B cell (primary cell): ENCODE results near the gene C2CD4C. TPM values are rescaled to one million over a fixed set of nuclear protein-coding genes. Genes with fewer than 3 reads are reported as not detected.

ENCODE experiments used
- ATAC-seq: fragments of 200-7000 bp; cut with Tn5 transposase; one replicate; pipeline ENCODE4 v1.10.0; 2021; ENCODE audit warnings: low read depth, mild to moderate bottlenecking, moderate number of reproducible peaks, moderate library complexity
- CTCF ChIA-PET: fragments of 350-600 bp; sonication (Branson Sonifier 250); formaldehyde crosslinking; loops from one replicate; lab custom pipeline; 2021; ENCODE audit warnings: antibody characterized with exemption, inconsistent platforms; lab: Charles Lee
- POLR2A ChIA-PET: fragments of 350-600 bp; sonication (Branson Sonifier 250); formaldehyde crosslinking; loops from one replicate; lab custom pipeline; 2021; ENCODE audit warnings: antibody characterized with exemption; lab: Charles Lee
- DNase-seq: peaks from one replicate; pipeline ENCODE4 v3.0.0; 2013
- H2AFZ ChIP-seq: 2 replicates; pipeline ENCODE4 v1.6.1; 2012; ENCODE audit warnings: mild to moderate bottlenecking, low read depth, low read length; ENCODE audit not compliant: insufficient read depth, poor library complexity, severe bottlenecking
- H3K27ac ChIP-seq, 2 donors: 1 replicate in 1 of 2; 2 replicates in 1 of 2; pipeline ENCODE4 v1.5.1; 2012 to 2013; ENCODE audit warnings: low read length in 2 of 2, mild to moderate bottlenecking in 2 of 2, moderate library complexity in 1 of 2
- H3K27me3 ChIP-seq, 4 experiments: fragments of 200-600 bp in 1 of 4; sonication (generic) in 1 of 4; replicated peaks in 1 of 4; 1 replicate in 2 of 4; 2 replicates in 2 of 4; pipeline versions ENCODE4 v1.6.1 to v1.7.0; 2013 to 2016; ENCODE audit warnings: low read length in 3 of 4, mild to moderate bottlenecking in 2 of 4, mixed read lengths in 1 of 4, moderate library complexity in 1 of 4; ENCODE audit not compliant: insufficient read depth in 4 of 4, control insufficient read depth in 3 of 4; ENCODE audit errors: control extremely low read depth in 1 of 4
- H3K36me3 ChIP-seq, 2 experiments: replicated peaks in 1 of 2; 1 replicate in 1 of 2; 2 replicates in 1 of 2; pipeline versions ENCODE4 v1.6.1 to v1.7.1; 2013; ENCODE audit warnings: low read length in 1 of 2; ENCODE audit not compliant: insufficient read depth in 2 of 2, control insufficient read depth in 1 of 2; ENCODE audit errors: control extremely low read depth in 1 of 2, extremely low read depth in 1 of 2
- H3K4me1 ChIP-seq, 2 donors: fragments of 200-600 bp in 1 of 2; sonication (generic) in 1 of 2; 1 replicate in 1 of 2; 2 replicates in 1 of 2; pipeline versions ENCODE4 v1.5.1 to v1.6.1; 2013 to 2017; ENCODE audit warnings: low read length in 2 of 2; ENCODE audit not compliant: control insufficient read depth in 2 of 2, insufficient read depth in 2 of 2
- H3K4me2 ChIP-seq: replicated peaks from 2 replicates; pipeline ENCODE3; 2012; ENCODE audit warnings: mild to moderate bottlenecking, low read depth, low read length; ENCODE audit not compliant: poor library complexity, severe bottlenecking
- H3K4me3 ChIP-seq, 5 experiments: fragments of 200-600 bp in 1 of 5; sonication (generic) in 1 of 5; 1 replicate in 3 of 5; 2 replicates in 2 of 5; pipeline versions ENCODE4 v1.5.1 to v1.7.0; 2011 to 2016; ENCODE audit warnings: low read length in 4 of 5, mild to moderate bottlenecking in 4 of 5, low read depth in 2 of 5, control low read depth in 1 of 5, moderate library complexity in 1 of 5; ENCODE audit not compliant: insufficient read depth in 1 of 5; ENCODE audit errors: control extremely low read depth in 1 of 5, extremely low read depth in 1 of 5
- H3K79me2 ChIP-seq: fragments of 200-600 bp; sonication (generic); one replicate; pipeline ENCODE4 v1.6.0; 2016; ENCODE audit warnings: low read length; ENCODE audit not compliant: control insufficient read depth, insufficient read depth
- H3K9ac ChIP-seq: fragments of 200-600 bp; sonication (generic); 2 replicates; pipeline ENCODE4 v1.6.1; 2017; ENCODE audit warnings: mild to moderate bottlenecking, low read length, moderate library complexity
- H3K9me3 ChIP-seq, 3 donors: one replicate each; pipeline versions ENCODE4 v1.6.1 to v1.7.1; 2013; ENCODE audit warnings: low read length in 2 of 3; ENCODE audit not compliant: control insufficient read depth in 2 of 3, insufficient read depth in 1 of 3; ENCODE audit errors: control extremely low read depth in 1 of 3
- H4K20me1 ChIP-seq: 2 replicates; pipeline ENCODE4 v1.6.0; 2012; ENCODE audit warnings: mild to moderate bottlenecking, low read length; ENCODE audit not compliant: insufficient read depth, control insufficient read depth, poor library complexity, severe bottlenecking
- H3K27ac Mint-ChIP-seq: one replicate; pipeline ENCODE4 v1.8.0; 2021; ENCODE audit warnings: mixed read lengths
- H3K27me3 Mint-ChIP-seq: one replicate; pipeline ENCODE4 v1.8.0; 2021; ENCODE audit warnings: mixed read lengths
- H3K4me1 Mint-ChIP-seq: one replicate; pipeline ENCODE4 v1.8.0; 2021; ENCODE audit warnings: mixed read lengths
- H3K4me3 Mint-ChIP-seq: one replicate; pipeline ENCODE4 v1.8.0; 2021; ENCODE audit warnings: mixed read lengths
- H3K9me3 Mint-ChIP-seq: one replicate; pipeline ENCODE4 v1.8.0; 2022; ENCODE audit warnings: mixed read lengths; ENCODE audit not compliant: insufficient read depth
- EZH2 ChIP-seq: IDR thresholded peaks from 2 replicates; pipeline ENCODE4 v1.6.1; 2012; ENCODE audit warnings: borderline replicate concordance, low read depth, mild to moderate bottlenecking, moderate library complexity, low read length; ENCODE audit not compliant: insufficient read depth, poor library complexity, severe bottlenecking
- WGBS: methylation state at CpG from one replicate; pipeline ENCODE4 v1.1.5; 2013; ENCODE audit warnings: missing lambda C conversion rate; ENCODE audit not compliant: insufficient coverage; 5-methylcytosine and 5-hydroxymethylcytosine counted together
- intact Hi-C: fragments of 100-400 bp; cut with micrococcal nuclease; formaldehyde crosslinking; loops from one replicate; pipeline ENCODE4 v1.10.0; 2022
- polyA plus RNA-seq: library from polyadenylated mRNA; depleted of rRNA; stranded (reverse); fragments of >200 nt; gene quantifications from 2 replicates; pipeline ENCODE4 v1.2.3, GENCODE V29; 2012
- total RNA-seq, 2 donors: library from RNA; stranded (reverse); fragments of 120-200 nt in 1 of 2; gene quantifications; 1 replicate in 1 of 2; 2 replicates in 1 of 2; pipeline versions ENCODE4 v1.2.3 to v1.2.4, GENCODE V29; 2013 to 2022
- TF ChIP-seq, protein P1 (sequence below): fragments of 200-600 bp; IDR thresholded peaks from one replicate; pipeline ENCODE4 v1.8.0; 2022; ENCODE audit warnings: antibody characterized with exemption, mild to moderate bottlenecking

Gene C2CD4C
- total and polyA plus RNA-seq, 2 donors (not counting 1 experiment from before 2014, with no cell fraction given) = not detected

DNA sequence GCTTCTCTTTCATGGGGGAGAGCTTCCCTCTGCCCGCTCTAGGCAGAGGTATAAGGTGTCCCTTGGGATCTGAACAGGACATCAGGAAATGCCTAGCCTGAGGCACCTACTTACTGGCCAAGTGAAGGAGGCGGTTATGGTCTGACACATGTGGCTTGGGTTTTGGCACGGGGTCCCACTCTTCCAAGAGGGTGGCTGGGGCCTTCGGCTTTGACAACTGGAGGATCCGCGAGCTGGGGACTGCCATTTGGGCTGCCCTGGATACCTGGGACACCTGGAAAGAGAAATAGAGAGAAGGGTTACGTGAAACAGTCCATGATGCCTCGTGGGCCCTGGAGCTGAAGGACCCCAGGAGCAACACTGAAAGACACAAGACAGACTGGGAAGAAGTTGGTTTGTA is 42.0 kb downstream of the C2CD4C start:
- H3K79me2 ChIP-seq = no peaks in the 10 kb centered on the region
- intact Hi-C loops = no loop called here
- no peaks in the 10 kb centered on the region for H3K36me3 ChIP-seq
- H3K27me3 ChIP-seq = peaks cover 0 to 4% (median 0%) of the 10 kb centered on the region in 4 experiments
- H3K9ac ChIP-seq = no peak overlapping the region
- H3K9me3 ChIP-seq = peaks cover 0 to 12% (median 0%) of the 10 kb centered on the region in 3 donors
- no peak overlapping the region for H2AFZ ChIP-seq
- ChIA-PET CTCF (no interaction called here), POLR2A (no interaction called here)
- no peak overlapping the region for H3K4me2 ChIP-seq
- H3K4me1 ChIP-seq = no peaks in the 10 kb centered on the region
- no peak overlapping the region for H3K4me3 Mint-ChIP-seq
- DNase-seq (no peak), ATAC-seq (no peak)
- no peak overlapping the region for H3K27ac ChIP-seq
- no peak overlapping the region for H3K27ac Mint-ChIP-seq
- WGBS = 89% methylated on average over 7 of the region's 8 CpGs
- no peaks in the 10 kb centered on the region for H3K9me3 Mint-ChIP-seq
- H3K27me3 Mint-ChIP-seq = peaks cover 40% of the 10 kb centered on the region
- no peaks in the 10 kb centered on the region for H3K4me1 Mint-ChIP-seq
- H4K20me1 ChIP-seq = no peaks in the 10 kb centered on the region
- no peak for TF ChIP-seq EZH2
- TF ChIP-seq, protein P1, sequence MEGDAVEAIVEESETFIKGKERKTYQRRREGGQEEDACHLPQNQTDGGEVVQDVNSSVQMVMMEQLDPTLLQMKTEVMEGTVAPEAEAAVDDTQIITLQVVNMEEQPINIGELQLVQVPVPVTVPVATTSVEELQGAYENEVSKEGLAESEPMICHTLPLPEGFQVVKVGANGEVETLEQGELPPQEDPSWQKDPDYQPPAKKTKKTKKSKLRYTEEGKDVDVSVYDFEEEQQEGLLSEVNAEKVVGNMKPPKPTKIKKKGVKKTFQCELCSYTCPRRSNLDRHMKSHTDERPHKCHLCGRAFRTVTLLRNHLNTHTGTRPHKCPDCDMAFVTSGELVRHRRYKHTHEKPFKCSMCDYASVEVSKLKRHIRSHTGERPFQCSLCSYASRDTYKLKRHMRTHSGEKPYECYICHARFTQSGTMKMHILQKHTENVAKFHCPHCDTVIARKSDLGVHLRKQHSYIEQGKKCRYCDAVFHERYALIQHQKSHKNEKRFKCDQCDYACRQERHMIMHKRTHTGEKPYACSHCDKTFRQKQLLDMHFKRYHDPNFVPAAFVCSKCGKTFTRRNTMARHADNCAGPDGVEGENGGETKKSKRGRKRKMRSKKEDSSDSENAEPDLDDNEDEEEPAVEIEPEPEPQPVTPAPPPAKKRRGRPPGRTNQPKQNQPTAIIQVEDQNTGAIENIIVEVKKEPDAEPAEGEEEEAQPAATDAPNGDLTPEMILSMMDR = no peak
- H3K4me3 ChIP-seq = no peak overlapping the region

DNA sequence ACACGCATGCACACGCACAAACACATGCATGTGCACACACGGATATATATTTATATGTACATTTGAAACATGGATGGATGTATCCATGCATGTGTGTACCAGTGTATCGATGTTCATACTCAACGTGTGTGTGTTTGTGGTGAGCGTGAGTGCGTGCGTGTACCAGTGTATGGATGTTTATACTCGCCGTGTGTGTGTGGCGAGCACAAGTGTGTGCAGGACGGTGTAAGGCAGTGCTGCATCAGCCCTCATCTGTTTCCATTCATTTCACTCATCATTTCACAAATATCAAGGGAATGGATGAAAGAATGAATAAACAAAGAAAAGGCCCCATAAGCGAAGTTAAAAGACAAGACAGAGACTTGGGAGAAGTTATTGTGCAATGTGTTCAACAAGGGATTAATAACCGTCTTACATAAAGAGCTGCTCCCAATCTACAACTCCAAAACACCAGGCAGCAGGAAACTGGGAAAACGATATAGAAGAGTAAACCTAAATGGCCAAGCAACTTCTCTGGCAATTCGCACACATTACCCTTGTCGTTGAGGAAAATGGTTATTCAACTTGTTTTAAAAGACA is 42.7 kb downstream of the C2CD4C start:
- H3K4me3 ChIP-seq = no peak overlapping the region
- no peaks in the 10 kb centered on the region for H3K36me3 ChIP-seq
- WGBS = 60% methylated on average over 2 of the region's 17 CpGs
- intact Hi-C loops = no loop called here
- ATAC-seq = no peak
- H3K4me1 Mint-ChIP-seq = no peaks in the 10 kb centered on the region
- H3K9me3 ChIP-seq = peaks cover 0 to 12% (median 0%) of the 10 kb centered on the region in 3 donors
- H3K9ac ChIP-seq = no peak overlapping the region
- no peak overlapping the region for H3K27ac Mint-ChIP-seq
- POLR2A ChIA-PET = no interaction called here
- CTCF ChIA-PET = no interaction called here
- no peaks in the 10 kb centered on the region for H3K79me2 ChIP-seq
- H3K27me3 ChIP-seq = no peaks in the 10 kb centered on the region
- H3K4me2 ChIP-seq = no peak overlapping the region
- peaks cover 35% of the 10 kb centered on the region for H3K27me3 Mint-ChIP-seq
- DNase-seq = no peak
- H3K27ac ChIP-seq = no peak overlapping the region
- no peaks in the 10 kb centered on the region for H3K9me3 Mint-ChIP-seq
- no peak for TF ChIP-seq EZH2
- TF ChIP-seq, protein P1 = no peak
- no peaks in the 10 kb centered on the region for H3K4me1 ChIP-seq
- H3K4me3 Mint-ChIP-seq = no peak overlapping the region
- H2AFZ ChIP-seq = no peak overlapping the region
- H4K20me1 ChIP-seq = no peaks in the 10 kb centered on the region
